H1 (cell line): ENCODE data around the gene OTUD4. TPM values are rescaled to one million over a fixed set of nuclear protein-coding genes. Genes with fewer than 3 reads are reported as not detected.

Experiments
- ATF2 ChIP-seq: IDR thresholded peaks from 2 replicates; pipeline ENCODE4 v1.6.1; 2012; ENCODE audit warnings: low read length, inconsistent platforms
- polyA plus RNA-seq, 7 experiments: library from polyadenylated mRNA; depleted of rRNA in 3 of 7; stranded (reverse) in 5 of 7; unstranded in 2 of 7; fragments of >200 nt in 5 of 7; fragments of 200-250 nt in 2 of 7; gene quantifications; 1 replicate in 5 of 7; 2 replicates in 1 of 7; 4 replicates in 1 of 7; pipeline versions ENCODE4 v1.2.1 to v1.2.3, GENCODE V29; 2011 to 2013; ENCODE audit warnings: missing spikeins in 2 of 7, mixed read lengths in 2 of 7
- total RNA-seq: library from RNA; stranded (reverse); fragmentation: NEBNext Ultra II Directional; extraction: Animal tissue kit (Norgen Biotek cat#: 25700); gene quantifications from 2 replicates; pipeline ENCODE4 v1.2.1, GENCODE V29; 2021

The OTUD4 gene
- total and polyA plus RNA-seq, 2 of the 8 experiments (the other 6 are each of a cell fraction or from before 2014, with no cell fraction given): 17.4 to 57.0 TPM

DNA sequence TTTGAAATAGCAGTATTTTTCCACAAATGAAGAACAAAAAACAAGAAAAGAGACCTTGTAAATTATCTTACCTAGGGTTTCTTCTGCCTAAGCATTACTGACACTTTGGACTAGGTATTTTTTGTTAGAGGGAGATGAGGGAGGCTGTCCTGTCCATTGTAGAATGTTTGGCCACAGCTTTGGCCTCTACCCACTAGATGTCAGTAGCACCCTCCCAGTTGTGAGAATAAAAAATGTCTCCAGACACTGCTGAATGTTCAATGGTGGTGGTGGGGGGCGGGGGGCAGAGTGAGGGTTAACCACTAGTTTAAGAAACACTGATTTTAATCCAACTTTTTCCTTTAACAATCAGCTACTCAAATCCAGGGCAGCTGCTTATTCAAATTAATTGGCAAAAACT is 25.8 kb downstream of the OTUD4 start (continued):
- TF ChIP-seq ATF2: no peak
- TF ChIP-seq, all 59 proteins: peak for 2
